LNCAP (cell line): ENCODE results near the gene ABHD17A.

ENCODE experiments used
- CTCF ChIP-seq: fragments of 450-650 bp; IDR thresholded peaks from 2 replicates; pipeline ENCODE4 v1.5.1; 2017; ENCODE audit warnings: mild to moderate bottlenecking

The ABHD17A gene

GRCh38 chr19:1847684-1848398 lies 37.5 kb downstream of the ABHD17A start:
- no peak for TF ChIP-seq CTCF

- no peak for TF ChIP-seq CTCF
Measured at GRCh38 chr19:1847348-1847683, 38.0 kb downstream of the ABHD17A start.

DNA sequence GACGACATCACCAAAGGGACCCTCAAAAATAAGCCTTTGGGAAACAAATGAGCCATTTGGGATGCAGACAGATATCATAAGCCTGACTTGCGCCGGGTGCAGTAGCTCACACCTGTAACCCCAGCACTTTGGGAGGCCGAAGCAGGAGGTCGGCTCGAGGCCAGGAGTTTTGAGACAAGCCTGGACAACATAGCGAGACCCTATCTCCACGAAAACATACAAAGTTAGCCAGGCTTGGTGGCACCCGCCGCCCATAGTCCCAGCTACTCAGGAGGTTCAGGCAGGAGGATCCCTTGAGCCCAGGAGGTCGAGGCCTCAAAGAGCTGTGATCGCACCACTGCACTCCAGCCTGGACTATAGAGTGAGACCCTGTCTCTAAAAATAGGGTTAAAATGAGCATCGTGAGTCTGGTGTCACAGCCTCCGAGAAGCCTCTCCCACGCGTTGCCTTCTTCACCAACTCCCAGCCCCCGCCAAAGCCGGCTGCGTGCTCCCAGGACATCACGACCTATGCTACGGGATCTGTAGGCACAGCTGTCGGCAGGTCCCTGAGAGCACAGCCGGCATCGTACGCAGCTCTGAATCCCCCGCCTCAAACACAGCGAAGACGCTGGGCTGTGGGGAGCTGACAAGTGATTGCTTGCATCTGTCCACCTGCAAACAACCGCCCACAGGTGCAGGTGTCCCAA lies 38.6 kb downstream of the ABHD17A start:
- no peak for TF ChIP-seq CTCF

DNA sequence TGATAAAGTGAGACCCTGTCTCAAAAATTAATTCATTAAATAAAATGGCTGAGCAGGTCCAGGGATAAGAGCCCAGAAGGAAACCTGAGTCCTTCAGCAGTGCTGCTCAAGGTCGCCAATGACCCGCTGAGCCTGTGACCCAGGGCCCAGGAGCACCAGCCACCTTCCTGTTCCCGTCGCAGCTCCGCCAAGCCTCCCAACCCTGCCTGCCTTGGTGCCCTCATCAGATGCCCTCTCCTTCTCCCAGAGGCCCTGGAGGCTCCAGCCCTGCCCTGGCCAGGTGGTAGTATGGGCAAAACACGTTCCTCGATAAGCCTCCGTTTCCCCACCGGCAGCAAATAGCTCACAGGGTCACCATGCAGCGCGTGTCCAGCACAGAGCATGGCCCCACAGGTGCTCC lies 39.7 kb downstream of the ABHD17A start:
- TF ChIP-seq CTCF = no peak

GRCh38 chr19:1845125-1845515 lies 40.2 kb downstream of the ABHD17A start:
- TF ChIP-seq CTCF = no peak

GRCh38 chr19:1844513-1845124 lies 40.7 kb downstream of the ABHD17A start:
- no peak for TF ChIP-seq CTCF

- TF ChIP-seq CTCF = no peak
Measured at GRCh38 chr19:1843646-1844394, 41.5 kb downstream of the ABHD17A start.
